ENCODE measurements around the gene TNFSF12. TPM values are rescaled to one million over a fixed set of nuclear protein-coding genes. Genes with fewer than 3 reads are reported as not detected.

Gene TNFSF12
- total and polyA plus RNA-seq, 9 of the 15 experiments (the other 6 are each of a cell fraction or from before 2014, with no cell fraction given), result 0.03 to 0.95 (median 0.19) TPM; not detected in 3

DNA sequence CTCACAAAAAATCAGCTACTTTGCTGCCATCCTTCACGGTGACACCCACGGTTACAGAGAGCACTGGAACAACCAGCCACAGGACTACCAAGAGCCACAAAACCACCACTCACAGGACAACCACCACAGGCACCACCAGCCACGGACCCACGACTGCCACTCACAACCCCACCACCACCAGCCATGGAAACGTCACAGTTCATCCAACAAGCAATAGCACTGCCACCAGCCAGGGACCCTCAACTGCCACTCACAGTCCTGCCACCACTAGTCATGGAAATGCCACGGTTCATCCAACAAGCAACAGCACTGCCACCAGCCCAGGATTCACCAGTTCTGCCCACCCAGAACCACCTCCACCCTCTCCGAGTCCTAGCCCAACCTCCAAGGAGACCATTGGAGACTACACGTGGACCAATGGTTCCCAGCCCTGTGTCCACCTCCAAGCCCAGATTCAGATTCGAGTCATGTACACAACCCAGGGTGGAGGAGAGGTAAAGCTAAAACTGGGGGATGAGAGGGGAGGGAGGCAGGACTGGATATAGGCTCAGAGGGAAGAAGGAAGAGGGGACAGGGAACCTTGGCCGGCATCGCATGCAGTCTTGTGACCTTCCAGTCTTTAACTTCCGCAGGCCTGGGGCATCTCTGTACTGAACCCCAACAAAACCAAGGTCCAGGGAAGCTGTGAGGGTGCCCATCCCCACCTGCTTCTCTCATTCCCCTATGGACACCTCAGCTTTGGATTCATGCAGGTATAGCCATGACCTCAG lies 31.2 kb downstream of the TNFSF12 start (continued):
- TF ChIP-seq RBFOX2 (IDR thresholded peaks at IDR 0.05; ENCODE audit: low read depth, low read length) (peak; percentile 70), ZC3H8 (IDR thresholded peaks at IDR 0.05) (no peak), CEBPZ (IDR thresholded peaks at IDR 0.05; ENCODE audit: borderline replicate concordance, low read depth, low read length) (no peak), HMG20A (CRISPR knock-in tag; conservative IDR thresholded peaks at IDR 0.05) (no peak), LARP7 (IDR thresholded peaks at IDR 0.05) (no peak), ZFPM2 (CRISPR knock-in tag; IDR thresholded peaks at IDR 0.05) (no peak), ID3 (CRISPR knock-in tag; IDR thresholded peaks at IDR 0.05) (no peak), ID3 (tag; IDR thresholded peaks at IDR 0.05) (no peak), RUNX1 (IDR thresholded peaks at IDR 0.05; ENCODE audit: low read depth) (no peak), ZBTB17 (CRISPR knock-in tag; IDR thresholded peaks at IDR 0.05) (no peak), MXI1 (IDR thresholded peaks at IDR 0.05; ENCODE audit: low read depth, low read length) (no peak), KDM2B (CRISPR knock-in tag; IDR thresholded peaks at IDR 0.05) (no peak), PRDM10 (IDR thresholded peaks at IDR 0.05; ENCODE audit: partially characterized antibody) (no peak), XRCC3 (IDR thresholded peaks at IDR 0.05) (no peak), FOXP4 (CRISPR knock-in tag; IDR thresholded peaks at IDR 0.05; ENCODE audit: borderline replicate concordance) (no peak)
- TF ChIP-seq, protein P1, sequence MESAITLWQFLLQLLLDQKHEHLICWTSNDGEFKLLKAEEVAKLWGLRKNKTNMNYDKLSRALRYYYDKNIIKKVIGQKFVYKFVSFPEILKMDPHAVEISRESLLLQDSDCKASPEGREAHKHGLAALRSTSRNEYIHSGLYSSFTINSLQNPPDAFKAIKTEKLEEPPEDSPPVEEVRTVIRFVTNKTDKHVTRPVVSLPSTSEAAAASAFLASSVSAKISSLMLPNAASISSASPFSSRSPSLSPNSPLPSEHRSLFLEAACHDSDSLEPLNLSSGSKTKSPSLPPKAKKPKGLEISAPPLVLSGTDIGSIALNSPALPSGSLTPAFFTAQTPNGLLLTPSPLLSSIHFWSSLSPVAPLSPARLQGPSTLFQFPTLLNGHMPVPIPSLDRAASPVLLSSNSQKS (CRISPR knock-in tag; IDR thresholded peaks at IDR 0.05), result no peak
